ENCODE results near the gene PHIP.
A peak's percentile ranks its signal among the peaks of the same experiment; 100 is the strongest.
"Not testable (repeated sequence)": the region's sequence is repeated elsewhere in the genome, so short reads cannot be mapped to it uniquely, and the experiment has no call there.

The PHIP gene

DNA sequence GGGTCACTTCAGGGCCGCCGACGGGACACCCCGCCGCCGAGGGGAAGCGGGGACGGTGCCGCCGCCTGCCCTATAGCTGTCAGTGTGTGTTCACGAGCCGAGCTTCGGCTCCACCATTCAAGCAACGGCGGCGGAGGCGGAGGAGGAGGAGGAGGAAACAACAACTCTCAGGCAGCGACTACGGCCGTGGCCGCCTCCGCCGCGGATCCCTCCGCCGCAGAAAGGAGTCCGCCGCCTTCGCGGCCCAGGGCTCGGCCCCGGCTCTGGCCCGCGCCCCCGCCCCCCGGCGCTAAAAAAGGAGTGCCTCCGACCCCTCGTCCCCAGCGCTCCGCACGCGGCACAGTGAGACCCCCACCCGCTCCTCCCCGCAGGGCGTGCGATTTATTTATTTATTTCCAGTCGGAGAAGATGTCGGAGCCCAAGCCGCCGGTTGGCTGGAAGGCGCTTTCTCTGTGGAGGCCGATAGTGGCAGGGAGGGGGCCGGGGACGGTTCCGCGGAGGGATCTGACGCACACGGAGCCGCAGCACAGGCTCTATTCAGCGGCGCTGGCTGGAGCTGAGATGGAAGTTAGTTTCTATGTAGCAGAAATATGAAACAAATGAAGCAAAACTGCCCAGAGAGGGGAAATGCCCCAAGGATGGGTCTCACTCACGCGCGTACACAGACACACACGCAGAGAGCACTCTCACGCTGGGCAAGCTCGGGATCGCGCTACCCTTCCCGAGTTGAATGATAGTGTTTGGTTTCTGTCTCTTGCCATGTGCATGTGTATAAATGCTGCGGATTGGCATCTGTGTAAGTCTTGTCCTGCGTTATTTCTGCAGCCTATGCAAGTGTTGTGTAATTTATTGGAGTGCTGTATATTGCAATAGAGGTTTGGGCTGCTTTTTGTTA lies at the start of gene PHIP:
TSS of gene PHIP (minus strand) at position 180 of the 895 bp plus-strand sequence. CDS start 186 bp downstream, outside the sequence.
- no peaks in the 10 kb centered on the region for H3K9me3 ChIP-seq (ENCODE audit: low read length)
- H3K36me3 ChIP-seq (ENCODE audit: insufficient read depth, low read length): no peaks in the 10 kb centered on the region
- peak within 1 kb of the TSS; percentile 90 to 95 for H3K4me3 ChIP-seq (ENCODE audit: low read depth in 1 of 2, low read length in 2 of 2)
- peak within 1 kb of the TSS; percentile 98 for H3K27ac ChIP-seq (ENCODE audit: low read depth, low read length)
- peaks cover 27% of the 10 kb centered on the region for H3K4me1 ChIP-seq (ENCODE audit: insufficient read depth, low read length)
- H3K9ac ChIP-seq (ENCODE audit: low read length): peak within 1 kb of the TSS; percentile 55
- no peaks in the 10 kb centered on the region for H3K27me3 ChIP-seq (ENCODE audit: control insufficient read depth in 1 of 2, insufficient read depth in 2 of 2, low read length in 2 of 2)

DNA sequence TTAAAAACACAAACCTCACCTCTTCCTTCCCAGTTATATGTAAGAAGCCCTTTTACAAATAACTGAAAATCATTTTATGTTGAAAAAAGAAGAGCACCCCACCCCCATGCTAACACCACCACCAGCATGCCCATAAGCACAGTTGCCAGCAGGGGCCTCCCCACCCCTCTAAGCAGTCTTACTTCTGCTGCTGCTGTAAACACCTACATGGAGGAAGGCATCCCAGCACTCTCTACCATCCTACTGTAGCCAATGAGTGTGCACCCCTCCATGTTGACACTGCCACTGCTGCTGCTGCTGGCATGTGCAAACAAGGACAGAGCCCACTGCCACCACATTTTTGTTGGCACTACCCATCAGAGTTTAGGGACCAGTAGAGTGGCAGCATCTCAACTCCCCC lies 49.6 kb upstream of the PHIP start:
- Histone ChIP-seq H3K9me3 (ENCODE audit: low read length) (no peaks in the 10 kb centered on the region), H3K4me1 (ENCODE audit: insufficient read depth, low read length) (no peaks in the 10 kb centered on the region), H3K9ac (ENCODE audit: low read length) (no peak overlapping the region), H3K36me3 (ENCODE audit: insufficient read depth, low read length) (no peaks in the 10 kb centered on the region), H3K4me3 (ENCODE audit: low read depth in 1 of 2, low read length in 2 of 2) (no peak overlapping the region), H3K27me3 (ENCODE audit: control insufficient read depth in 1 of 2, insufficient read depth in 2 of 2, low read length in 2 of 2) (no peaks in the 10 kb centered on the region), H3K27ac (ENCODE audit: low read depth, low read length) (no peak overlapping the region)

DNA sequence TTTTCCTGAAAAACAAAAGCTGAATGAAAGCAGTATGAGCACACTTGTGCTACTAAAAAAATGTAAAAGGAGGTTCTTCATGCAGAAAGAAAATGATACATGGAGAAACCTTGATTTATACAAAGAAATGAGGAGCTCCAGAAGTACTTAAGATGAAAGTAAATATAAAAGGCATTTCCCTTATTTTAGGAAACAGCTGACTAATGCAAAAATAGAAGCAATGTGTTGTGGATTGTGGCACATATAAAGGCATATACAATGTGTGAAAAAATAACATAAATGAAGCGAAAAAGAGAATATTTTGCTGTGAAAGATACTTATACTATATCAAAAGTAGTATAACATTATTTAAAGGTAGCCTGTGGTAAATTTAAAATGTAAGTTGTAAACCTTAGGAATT lies 41.2 kb upstream of the PHIP start:
- Histone ChIP-seq H3K27me3 (ENCODE audit: control insufficient read depth in 1 of 2, insufficient read depth in 2 of 2, low read length in 2 of 2) (no peaks in the 10 kb centered on the region), H3K4me3 (ENCODE audit: low read depth in 1 of 2, low read length in 2 of 2) (no peak overlapping the region), H3K27ac (ENCODE audit: low read depth, low read length) (no peak overlapping the region), H3K9me3 (ENCODE audit: low read length) (no peaks in the 10 kb centered on the region), H3K4me1 (ENCODE audit: insufficient read depth, low read length) (no peaks in the 10 kb centered on the region), H3K36me3 (ENCODE audit: insufficient read depth, low read length) (no peaks in the 10 kb centered on the region), H3K9ac (ENCODE audit: low read length) (no peak overlapping the region)

DNA sequence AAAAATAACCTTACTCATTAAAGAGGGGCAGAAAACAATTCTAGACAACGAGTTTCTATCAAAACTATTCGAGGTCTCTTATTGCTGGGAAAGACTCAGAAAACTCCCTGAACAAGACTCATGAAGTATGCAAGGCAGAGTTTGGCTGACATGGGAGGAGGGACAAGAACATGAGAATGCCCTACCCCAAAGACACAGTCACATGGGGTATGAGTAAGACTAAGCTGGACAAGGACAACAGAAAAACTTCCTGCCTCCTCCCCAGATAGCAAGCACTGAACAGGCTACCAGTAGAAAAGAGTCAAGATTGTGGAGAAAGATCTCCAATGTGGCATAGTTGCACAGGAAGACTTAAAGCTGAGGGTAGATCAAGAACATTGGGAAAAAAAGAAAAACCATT lies 39.7 kb upstream of the PHIP start:
- no peaks in the 10 kb centered on the region for H3K27me3 ChIP-seq (ENCODE audit: control insufficient read depth in 1 of 2, insufficient read depth in 2 of 2, low read length in 2 of 2)
- no peaks in the 10 kb centered on the region for H3K4me1 ChIP-seq (ENCODE audit: insufficient read depth, low read length)
- no peak overlapping the region for H3K27ac ChIP-seq (ENCODE audit: low read depth, low read length)
- H3K9me3 ChIP-seq (ENCODE audit: low read length): no peaks in the 10 kb centered on the region
- no peaks in the 10 kb centered on the region for H3K36me3 ChIP-seq (ENCODE audit: insufficient read depth, low read length)
- no peak overlapping the region for H3K4me3 ChIP-seq (ENCODE audit: low read depth in 1 of 2, low read length in 2 of 2)
- H3K9ac ChIP-seq (ENCODE audit: low read length): no peak overlapping the region

DNA sequence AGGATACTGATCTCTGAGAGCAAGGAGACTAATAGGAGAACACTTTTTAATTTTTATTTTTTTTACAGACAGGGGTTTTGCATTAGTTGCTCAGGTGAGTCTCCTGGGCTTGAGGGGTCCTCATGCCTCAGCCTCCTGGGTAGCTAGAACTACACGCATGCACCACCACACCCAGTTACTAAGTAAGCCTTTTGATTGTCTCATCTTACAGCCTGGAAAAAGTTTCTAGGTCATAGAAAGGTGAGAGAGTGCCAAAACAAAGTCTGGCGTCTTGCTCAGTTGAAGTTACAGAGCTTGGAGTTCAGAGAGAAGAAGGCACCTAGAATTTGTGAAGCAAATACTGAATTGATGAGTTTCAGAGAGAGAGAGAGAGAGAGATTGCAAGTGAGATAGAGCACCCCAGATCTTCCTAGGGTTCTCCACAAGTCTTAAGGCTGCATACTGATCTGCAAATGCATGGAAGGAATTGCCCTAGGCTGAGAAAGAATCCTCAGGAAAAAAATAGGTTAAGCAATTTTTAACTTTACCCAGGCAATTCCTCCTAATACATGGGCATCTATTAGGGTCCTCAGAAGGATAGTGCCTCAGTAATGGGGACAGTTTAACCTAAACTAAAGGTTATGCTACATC lies 37.6 kb upstream of the PHIP start:
- Histone ChIP-seq H3K9ac (ENCODE audit: low read length) (no peak overlapping the region), H3K9me3 (ENCODE audit: low read length) (no peaks in the 10 kb centered on the region), H3K4me3 (ENCODE audit: low read depth in 1 of 2, low read length in 2 of 2) (no peak overlapping the region), H3K36me3 (ENCODE audit: insufficient read depth, low read length) (no peaks in the 10 kb centered on the region), H3K27me3 (ENCODE audit: control insufficient read depth in 1 of 2, insufficient read depth in 2 of 2, low read length in 2 of 2) (no peaks in the 10 kb centered on the region), H3K4me1 (ENCODE audit: insufficient read depth, low read length) (no peaks in the 10 kb centered on the region), H3K27ac (ENCODE audit: low read depth, low read length) (no peak overlapping the region)

DNA sequence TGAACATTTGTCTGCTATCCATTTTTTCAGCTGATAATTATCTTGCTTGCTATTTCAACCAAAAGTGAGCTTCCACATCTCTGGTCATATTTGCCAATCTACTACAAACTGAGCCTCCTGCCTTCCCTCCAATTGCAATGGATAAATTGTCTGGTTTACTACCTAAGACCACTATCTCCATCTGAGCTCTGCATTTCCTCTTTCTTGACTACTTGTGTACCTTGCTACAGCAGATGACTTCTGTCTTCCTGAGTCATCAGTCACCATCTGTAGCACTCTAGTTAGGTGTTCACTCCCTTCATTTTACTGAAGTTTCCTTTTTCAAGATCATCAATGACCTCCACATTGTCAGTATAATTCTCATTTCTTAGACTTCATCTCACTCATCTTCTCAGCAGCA lies 33.5 kb upstream of the PHIP start:
- Histone ChIP-seq H3K36me3 (ENCODE audit: insufficient read depth, low read length) (no peaks in the 10 kb centered on the region), H3K27ac (ENCODE audit: low read depth, low read length) (no peak overlapping the region), H3K27me3 (ENCODE audit: control insufficient read depth in 1 of 2, insufficient read depth in 2 of 2, low read length in 2 of 2) (no peaks in the 10 kb centered on the region), H3K9ac (ENCODE audit: low read length) (no peak overlapping the region), H3K9me3 (ENCODE audit: low read length) (no peaks in the 10 kb centered on the region), H3K4me1 (ENCODE audit: insufficient read depth, low read length) (no peaks in the 10 kb centered on the region), H3K4me3 (ENCODE audit: low read depth in 1 of 2, low read length in 2 of 2) (no peak overlapping the region)

DNA sequence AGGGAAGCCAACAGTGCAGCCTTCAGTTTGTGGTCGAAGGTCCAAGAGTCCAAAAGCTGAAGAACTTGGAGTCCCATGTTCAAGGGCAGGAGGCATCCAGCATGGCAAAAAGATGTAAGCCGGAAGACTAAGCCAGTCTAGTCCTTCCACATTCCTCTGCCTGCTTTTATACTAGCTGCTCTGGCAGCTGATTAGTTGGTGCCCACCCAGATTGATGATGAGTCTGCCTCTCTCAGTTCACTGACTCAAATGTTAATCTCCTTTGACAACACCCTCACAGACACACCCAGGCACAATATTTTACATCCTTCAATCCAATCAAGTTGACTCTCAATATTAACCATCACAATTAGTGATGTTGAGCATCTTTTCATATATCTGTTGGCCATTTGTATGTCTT lies 23.1 kb upstream of the PHIP start:
- H3K9me3 ChIP-seq (ENCODE audit: low read length): no peaks in the 10 kb centered on the region
- no peak overlapping the region for H3K27ac ChIP-seq (ENCODE audit: low read depth, low read length)
- H3K4me3 ChIP-seq (ENCODE audit: low read depth in 1 of 2, low read length in 2 of 2): no peak overlapping the region
- no peaks in the 10 kb centered on the region for H3K4me1 ChIP-seq (ENCODE audit: insufficient read depth, low read length)
- H3K36me3 ChIP-seq (ENCODE audit: insufficient read depth, low read length): no peaks in the 10 kb centered on the region
- H3K9ac ChIP-seq (ENCODE audit: low read length): no peak overlapping the region
- H3K27me3 ChIP-seq (ENCODE audit: control insufficient read depth in 1 of 2, insufficient read depth in 2 of 2, low read length in 2 of 2): no peaks in the 10 kb centered on the region

DNA sequence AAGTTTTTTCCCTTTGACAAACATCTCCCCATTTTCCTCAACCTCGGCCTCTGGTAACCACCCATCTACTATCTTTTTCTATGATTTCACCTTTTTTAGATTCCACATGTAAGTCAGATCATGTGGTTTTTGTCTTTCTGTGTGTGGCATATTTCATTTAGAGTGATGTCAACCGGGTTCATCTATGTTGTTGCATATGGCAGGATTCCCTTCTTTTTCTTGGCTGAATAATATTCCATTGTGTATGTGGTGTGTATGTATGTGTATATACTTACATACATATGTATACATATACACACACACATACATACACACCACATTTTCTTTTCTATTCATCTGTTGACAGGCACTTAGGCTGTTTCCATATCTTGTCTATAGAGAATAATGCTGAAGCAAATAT lies 22.2 kb upstream of the PHIP start:
- Histone ChIP-seq H3K9ac (ENCODE audit: low read length) (no peak overlapping the region), H3K27ac (ENCODE audit: low read depth, low read length) (no peak overlapping the region), H3K4me3 (ENCODE audit: low read depth in 1 of 2, low read length in 2 of 2) (no peak overlapping the region), H3K9me3 (ENCODE audit: low read length) (no peaks in the 10 kb centered on the region), H3K27me3 (ENCODE audit: control insufficient read depth in 1 of 2, insufficient read depth in 2 of 2, low read length in 2 of 2) (no peaks in the 10 kb centered on the region), H3K36me3 (ENCODE audit: insufficient read depth, low read length) (no peaks in the 10 kb centered on the region), H3K4me1 (ENCODE audit: insufficient read depth, low read length) (no peaks in the 10 kb centered on the region)

DNA sequence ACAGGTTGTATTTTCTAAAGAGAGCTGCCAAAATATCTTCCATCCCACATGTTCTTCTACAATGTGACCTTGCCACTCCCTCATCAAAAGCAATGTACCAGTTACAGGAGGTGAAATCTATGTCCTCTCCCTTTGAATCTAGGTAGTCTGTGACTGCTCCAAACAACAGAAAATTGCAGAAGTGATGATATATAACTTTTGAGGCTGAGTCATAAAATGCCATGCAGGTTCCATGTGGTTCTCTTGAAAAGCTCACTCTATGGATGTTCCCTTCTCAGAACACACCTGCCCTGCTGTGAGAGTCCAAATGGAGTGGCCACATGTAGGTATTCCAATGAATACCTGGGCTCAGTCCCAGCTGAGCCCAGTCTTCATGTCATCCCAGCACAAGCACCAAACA lies 16.9 kb upstream of the PHIP start:
- H3K4me3 ChIP-seq (ENCODE audit: low read depth in 1 of 2, low read length in 2 of 2): no peak overlapping the region
- H3K27ac ChIP-seq (ENCODE audit: low read depth, low read length): no peak overlapping the region
- no peaks in the 10 kb centered on the region for H3K9me3 ChIP-seq (ENCODE audit: low read length)
- no peak overlapping the region for H3K9ac ChIP-seq (ENCODE audit: low read length)
- no peaks in the 10 kb centered on the region for H3K4me1 ChIP-seq (ENCODE audit: insufficient read depth, low read length)
- H3K27me3 ChIP-seq (ENCODE audit: control insufficient read depth in 1 of 2, insufficient read depth in 2 of 2, low read length in 2 of 2): no peaks in the 10 kb centered on the region
- no peaks in the 10 kb centered on the region for H3K36me3 ChIP-seq (ENCODE audit: insufficient read depth, low read length)

DNA sequence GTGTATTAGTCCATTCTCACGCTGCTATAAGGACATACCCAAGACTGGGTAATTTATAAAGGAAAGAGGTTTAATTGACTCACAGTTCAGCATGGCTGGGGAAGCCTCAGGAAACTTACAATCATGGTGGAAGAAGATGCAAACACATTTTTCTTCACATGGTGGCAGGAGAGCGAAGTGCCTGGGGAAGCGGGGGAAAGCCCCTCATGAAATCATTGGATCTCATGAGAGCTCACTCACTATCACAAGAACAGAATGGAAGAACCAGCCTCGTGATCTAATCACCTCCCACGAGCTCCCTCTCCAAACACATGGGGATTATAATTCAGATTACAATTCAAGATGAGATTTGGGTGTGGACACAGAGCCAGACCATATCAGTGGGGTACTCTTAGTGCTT lies 13.7 kb upstream of the PHIP start:
- not testable (repeated sequence) for H3K27ac ChIP-seq (ENCODE audit: low read depth, low read length); H3K9ac ChIP-seq (ENCODE audit: low read length); H3K9me3 ChIP-seq (ENCODE audit: low read length); H3K36me3 ChIP-seq (ENCODE audit: insufficient read depth, low read length); H3K4me3 ChIP-seq (ENCODE audit: low read depth in 1 of 2, low read length in 2 of 2); H3K4me1 ChIP-seq (ENCODE audit: insufficient read depth, low read length); H3K27me3 ChIP-seq (ENCODE audit: control insufficient read depth in 1 of 2, insufficient read depth in 2 of 2, low read length in 2 of 2)

DNA sequence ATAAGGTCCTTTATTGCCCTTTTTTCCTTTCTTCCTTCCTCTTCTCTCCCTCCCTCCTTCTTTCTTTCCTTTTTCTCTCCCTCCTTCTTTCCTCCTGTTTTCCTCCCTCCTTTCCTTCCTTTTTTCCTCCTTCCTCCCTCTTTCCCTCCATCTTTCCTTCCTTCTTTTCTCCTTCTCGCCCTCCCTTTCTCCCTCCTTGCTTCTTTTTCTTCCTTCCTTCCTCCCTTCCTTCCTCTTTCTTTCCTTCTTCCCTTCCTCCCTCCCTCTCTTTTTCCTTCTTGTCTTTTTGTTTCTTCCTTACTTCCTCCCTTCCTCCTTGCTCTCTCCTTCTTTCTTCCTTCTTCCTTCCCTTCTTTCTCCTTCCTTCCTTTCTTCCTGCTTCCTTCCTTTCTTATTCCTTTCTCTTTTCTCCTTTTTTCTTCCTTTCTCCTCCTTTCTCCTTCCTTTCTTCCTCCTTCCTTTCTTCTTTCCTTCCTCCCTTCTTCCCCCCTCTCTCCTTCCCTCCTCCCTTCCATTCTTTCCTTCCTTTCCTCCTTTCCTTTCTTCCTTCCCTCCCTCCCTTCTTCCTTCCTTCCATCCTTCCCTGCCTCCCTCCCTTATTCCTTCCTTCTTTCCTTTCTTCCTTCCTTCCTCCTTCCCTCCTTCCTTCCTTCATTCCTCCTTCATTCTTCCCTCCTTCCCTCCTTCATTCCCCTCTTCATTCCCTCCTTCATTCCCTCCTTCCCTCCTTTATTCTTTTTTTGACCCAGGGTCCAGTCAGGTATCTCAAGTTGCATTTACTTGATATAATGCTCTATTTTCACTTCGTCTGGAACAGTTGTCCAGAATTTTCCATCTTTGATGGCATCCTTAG lies 11.7 kb upstream of the PHIP start:
- Histone ChIP-seq H3K9me3 (ENCODE audit: low read length) (no peaks in the 10 kb centered on the region), H3K27ac (ENCODE audit: low read depth, low read length) (no peak overlapping the region), H3K4me3 (ENCODE audit: low read depth in 1 of 2, low read length in 2 of 2) (no peak overlapping the region), H3K36me3 (ENCODE audit: insufficient read depth, low read length) (no peaks in the 10 kb centered on the region), H3K9ac (ENCODE audit: low read length) (no peak overlapping the region), H3K27me3 (ENCODE audit: control insufficient read depth in 1 of 2, insufficient read depth in 2 of 2, low read length in 2 of 2) (no peaks in the 10 kb centered on the region), H3K4me1 (ENCODE audit: insufficient read depth, low read length) (no peaks in the 10 kb centered on the region)
